K562 (cell line): ENCODE measurements around the gene SCYL1. TPM values are rescaled to one million over a fixed set of nuclear protein-coding genes. Genes with fewer than 3 reads are reported as not detected.
A peak's percentile ranks its signal among the peaks of the same experiment; 100 is the strongest.

Experiments used
- ATAC-seq: fragments of 200-7000 bp; cut with Tn5 transposase; 3 replicates; pipeline ENCODE4 v1.9.1; 2020; ENCODE audit warnings: moderate library complexity
- BruUV-seq: library from RNA; stranded (reverse); fragments of 400-500 nt; replicated peaks from 2 replicates; lab custom pipeline; 2021; lab: Mats Ljungman, UMichigan
- CTCF ChIA-PET: fragments of 300-600 bp; formaldehyde crosslinking; extraction: SDS; loops from one replicate; lab custom pipeline; 2021; ENCODE audit warnings: low intra/inter-chr PET ratio; lab: Yijun Ruan, JAX
- POLR2A ChIA-PET: fragments of 300-600, 350-650 bp; sonication (Branson Sonifier 250); formaldehyde crosslinking; extraction: SDS; loops from one replicate; lab custom pipeline; 2021; ENCODE audit warnings: antibody characterized with exemption, inconsistent platforms; lab: Yijun Ruan, JAX
- DNase-seq, 4 experiments: peaks; one replicate each; pipeline versions ENCODE4 v3.0.0 to v3.0.0-alpha.2; 2011 to 2018; ENCODE audit warnings: low spot score in 3 of 4, mixed read lengths in 3 of 4; ENCODE audit errors: extremely low read depth in 1 of 4
- FAIRE-seq: peaks from 2 replicates; lab custom pipeline; 2011; peaks lifted over from hg19 to GRCh38; lab: Jason Lieb, UNC
- H2AFZ ChIP-seq: 2 replicates; pipeline ENCODE4 v1.6.0; 2011; ENCODE audit warnings: low read depth, low read length, control low read depth, inconsistent platforms
- H3K27ac ChIP-seq: fragments of 200-600 bp; 3 replicates; pipeline ENCODE4 v1.8.0; 2011; ENCODE audit warnings: low read depth, mild to moderate bottlenecking, control low read depth, inconsistent platforms, low read length, moderate library complexity, mixed read lengths; ENCODE audit errors: extremely low read depth
- H3K27me3 ChIP-seq, 2 experiments: fragments of 300-600 bp in 1 of 2; 2 replicates in 1 of 2; 3 replicates in 1 of 2; pipeline versions ENCODE4 v1.6.0 to v1.8.0; 2011; ENCODE audit warnings: inconsistent platforms in 2 of 2, low read length in 2 of 2, mild to moderate bottlenecking in 1 of 2, mixed read lengths in 1 of 2, moderate library complexity in 1 of 2; ENCODE audit not compliant: control insufficient read depth in 2 of 2, insufficient read depth in 2 of 2
- H3K36me3 ChIP-seq: fragments of 300-600 bp; 3 replicates; pipeline ENCODE4 v1.8.0; 2011; ENCODE audit warnings: mild to moderate bottlenecking, low read length, inconsistent platforms; ENCODE audit not compliant: control insufficient read depth, insufficient read depth
- H3K4me1 ChIP-seq, 2 experiments: fragments of 200-600 bp in 1 of 2; replicated peaks in 1 of 2; 2 replicates in 1 of 2; 3 replicates in 1 of 2; pipeline versions ENCODE4 v1.5.1 to v1.8.0; 2011; ENCODE audit warnings: inconsistent platforms in 2 of 2, low read length in 2 of 2, mild to moderate bottlenecking in 1 of 2, mixed read lengths in 1 of 2, moderate library complexity in 1 of 2; ENCODE audit not compliant: control insufficient read depth in 2 of 2, insufficient read depth in 2 of 2
- H3K4me2 ChIP-seq: 2 replicates; pipeline ENCODE4 v1.6.1; 2011; ENCODE audit warnings: low read length, control low read depth, inconsistent platforms, mixed read lengths; ENCODE audit not compliant: insufficient read depth
- H3K4me3 ChIP-seq: fragments of 200-600 bp; sonication (generic), shearing (Covaris generic); 2 replicates; pipeline ENCODE4 v1.5.1; 2016; ENCODE audit warnings: control low read depth, inconsistent platforms
- H3K79me2 ChIP-seq: fragments of 200-600 bp; 3 replicates; pipeline ENCODE4 v1.8.0; 2011; ENCODE audit warnings: low read length, inconsistent platforms; ENCODE audit not compliant: control insufficient read depth, insufficient read depth
- H3K9ac ChIP-seq, 2 experiments: 2 replicates each; pipeline versions ENCODE4 v1.6.0 to v1.6.1; 2011; ENCODE audit warnings: low read depth in 2 of 2, low read length in 2 of 2, control low read depth in 1 of 2, inconsistent platforms in 1 of 2, mild to moderate bottlenecking in 1 of 2, mixed read lengths in 1 of 2; ENCODE audit not compliant: insufficient read depth in 1 of 2
- H3K9me1 ChIP-seq: one replicate; pipeline ENCODE4 v1.6.0; 2011; ENCODE audit warnings: inconsistent platforms, mild to moderate bottlenecking, low read length, moderate library complexity; ENCODE audit not compliant: control insufficient read depth, insufficient read depth
- H3K9me3 ChIP-seq: replicated peaks from 2 replicates; pipeline ENCODE4 v1.5.1; 2011; ENCODE audit warnings: low read depth, low read length, inconsistent platforms; ENCODE audit not compliant: control insufficient read depth, insufficient read depth
- H4K20me1 ChIP-seq: replicated peaks from 2 replicates; pipeline ENCODE4 v1.6.1; 2011; ENCODE audit warnings: low read length, inconsistent platforms, mixed read lengths; ENCODE audit not compliant: control insufficient read depth, insufficient read depth
- CREBBP ChIP-seq: IDR thresholded peaks from one replicate; pipeline ENCODE4 v1.6.1; 2012; ENCODE audit warnings: low read depth, mild to moderate bottlenecking, control low read depth, inconsistent platforms, low read length
- DDX20 ChIP-seq: fragments of 450-650 bp; IDR thresholded peaks from 2 replicates; pipeline ENCODE4 v1.6.1; 2016; ENCODE audit warnings: missing genetic modification characterization, low read depth, mild to moderate bottlenecking, missing compliant biosample characterization, moderate library complexity
- ELK3 ChIP-seq: fragments of 450-650 bp; formaldehyde crosslinking; IDR thresholded peaks from 2 replicates; pipeline ENCODE4 v1.4.0; 2020; ENCODE audit warnings: mild to moderate bottlenecking
- HMG20A ChIP-seq: fragments of 450-650 bp; formaldehyde crosslinking; conservative IDR thresholded peaks from 2 replicates; pipeline ENCODE4 v1.4.0; 2020; ENCODE audit warnings: mild to moderate bottlenecking, mixed read lengths
- JUNB ChIP-seq: fragments of 450-650 bp; formaldehyde crosslinking; conservative IDR thresholded peaks from 2 replicates; pipeline ENCODE4 v1.4.0; 2020; ENCODE audit warnings: mild to moderate bottlenecking
- LCOR ChIP-seq: sonication (generic); formaldehyde crosslinking; IDR thresholded peaks from 2 replicates; pipeline ENCODE4 v1.8.0; 2022; ENCODE audit warnings: mild to moderate bottlenecking, missing genetic modification reagents
- LEF1 ChIP-seq: fragments of 450-650 bp; IDR thresholded peaks from 2 replicates; pipeline ENCODE4 v1.6.1; 2016; ENCODE audit warnings: mild to moderate bottlenecking
- NCOR1 ChIP-seq: fragments of 450-650 bp; IDR thresholded peaks from 2 replicates; pipeline ENCODE4 v1.6.1; 2016; ENCODE audit warnings: mild to moderate bottlenecking, moderate library complexity
- NFIC ChIP-seq: fragments of 450-650 bp; IDR thresholded peaks from 2 replicates; pipeline ENCODE4 v1.6.1; 2017; ENCODE audit warnings: mild to moderate bottlenecking, inconsistent platforms
- NONO ChIP-seq, 2 experiments: fragments of 200-400 bp in 1 of 2; fragments of 450-650 bp in 1 of 2; formaldehyde crosslinking in 1 of 2; IDR thresholded peaks; 2 replicates each; pipeline ENCODE4 v1.6.1; 2017; ENCODE audit warnings: low read depth in 2 of 2, mild to moderate bottlenecking in 2 of 2, moderate library complexity in 2 of 2, low read length in 1 of 2
- NR1H2 ChIP-seq: sonication (generic); formaldehyde crosslinking; IDR thresholded peaks from 2 replicates; pipeline ENCODE4 v1.4.0; 2020; ENCODE audit warnings: mild to moderate bottlenecking, missing genetic modification reagents
- NUFIP1 ChIP-seq: fragments of 450-650 bp; IDR thresholded peaks from 2 replicates; pipeline ENCODE4 v1.6.1; 2018; ENCODE audit not compliant: partially characterized antibody
- PPARD ChIP-seq: fragments of 250-450 bp; sonication (Bioruptor Pico); IDR thresholded peaks from 2 replicates; pipeline ENCODE4 v1.8.0; 2022; ENCODE audit warnings: inconsistent platforms, mild to moderate bottlenecking, moderate library complexity
- RBM25 ChIP-seq: fragments of 200-400 bp; formaldehyde crosslinking; IDR thresholded peaks from 2 replicates; pipeline ENCODE4 v1.6.1; 2018; ENCODE audit warnings: low read length, low read depth, moderate library complexity; ENCODE audit not compliant: severe bottlenecking
- RNF219 ChIP-seq: fragments of 250-450 bp; sonication (Bioruptor Pico); IDR thresholded peaks from 2 replicates; pipeline ENCODE4 v1.5.0; 2022; ENCODE audit warnings: mild to moderate bottlenecking
- SRF ChIP-seq, 2 experiments: fragments of 250-450, 450-650 bp in 1 of 2; sonication (Bioruptor Pico) in 1 of 2; sonication (generic) in 1 of 2; formaldehyde crosslinking; IDR thresholded peaks; 2 replicates each; pipeline versions ENCODE4 v1.5.0 to v1.5.1; 2020 to 2022; ENCODE audit warnings: mild to moderate bottlenecking in 1 of 2, missing genetic modification reagents in 1 of 2
- TBL1XR1 ChIP-seq, 2 experiments: IDR thresholded peaks; 2 replicates each; pipeline ENCODE4 v1.6.1; 2012; ENCODE audit warnings: improper control_type of control experiment in 2 of 2, low read length in 2 of 2, mild to moderate bottlenecking in 1 of 2
- WHSC1 ChIP-seq: IDR thresholded peaks from one replicate; pipeline ENCODE4 v1.6.1; 2012; ENCODE audit warnings: low read length, control low read depth, inconsistent platforms
- XRCC3 ChIP-seq: fragments of 450-650 bp; IDR thresholded peaks from 2 replicates; pipeline ENCODE4 v1.6.1; 2017; ENCODE audit warnings: mild to moderate bottlenecking, moderate library complexity
- ZNF174 ChIP-seq: fragments of 250-450 bp; sonication (Bioruptor Pico); IDR thresholded peaks from 2 replicates; pipeline ENCODE4 v1.4.0; 2020; ENCODE audit warnings: mild to moderate bottlenecking
- ZNF57 ChIP-seq: fragments of 450-650 bp; formaldehyde crosslinking; IDR thresholded peaks from 2 replicates; pipeline ENCODE4 v1.4.0; 2020; ENCODE audit warnings: mild to moderate bottlenecking, moderate library complexity
- ZNF655 ChIP-seq: fragments of 250-450 bp; sonication (Bioruptor Pico); IDR thresholded peaks from 2 replicates; pipeline ENCODE4 v1.5.0; 2021
- WGBS: fragments of 100-300 bp; shearing (Covaris generic); methylation state at CpG from one replicate; pipeline ENCODE4 v1.1.6; 2016; ENCODE audit warnings: low coverage, mixed read lengths; ENCODE audit not compliant: insufficient coverage; ENCODE audit errors: missing lambda C conversion rate; 5-methylcytosine and 5-hydroxymethylcytosine counted together
- in situ Hi-C: fragments of 300-500 bp; cut with MboI; formaldehyde crosslinking; loops from 4 replicates; pipeline ENCODE4 v1.15.0; 2018; ENCODE audit warnings: inconsistent platforms, mixed read lengths
- intact Hi-C: fragments of 100-400 bp; cut with micrococcal nuclease; formaldehyde crosslinking; loops from 2 replicates; pipeline ENCODE4 v1.14.2; 2022
- polyA plus RNA-seq, 8 experiments: library from polyadenylated mRNA; depleted of rRNA in 4 of 8; stranded (reverse) in 5 of 8; unstranded in 3 of 8; fragments of >200 nt; fragmentation: Nextera tagmentation in 2 of 8; fragmentation: Illumina TruSeq in 1 of 8; extraction: Ambion mirVana in 2 of 8; extraction: Trizol in 1 of 8; gene quantifications; 2 replicates each; pipeline versions ENCODE4 v1.2.1 to v1.2.3, GENCODE V29; 2011 to 2014; ENCODE audit warnings: inconsistent platforms in 1 of 8, missing spikeins in 1 of 8
- total RNA-seq, 7 experiments: library from RNA; depleted of rRNA in 6 of 7; stranded (reverse); fragments of >200 nt in 6 of 7; fragmentation: Illumina TruSeq in 2 of 7; extraction: Trizol in 2 of 7; gene quantifications; 2 replicates each; pipeline versions ENCODE4 v1.2.1 to v1.2.3, GENCODE V29; 2011 to 2021; ENCODE audit warnings: low replicate concordance in 1 of 7

Gene SCYL1
- total and polyA plus RNA-seq, 9 of the 15 experiments (the other 6 are each of a cell fraction or from before 2014, with no cell fraction given): 1.9 to 145 (median 57.6) TPM

DNA sequence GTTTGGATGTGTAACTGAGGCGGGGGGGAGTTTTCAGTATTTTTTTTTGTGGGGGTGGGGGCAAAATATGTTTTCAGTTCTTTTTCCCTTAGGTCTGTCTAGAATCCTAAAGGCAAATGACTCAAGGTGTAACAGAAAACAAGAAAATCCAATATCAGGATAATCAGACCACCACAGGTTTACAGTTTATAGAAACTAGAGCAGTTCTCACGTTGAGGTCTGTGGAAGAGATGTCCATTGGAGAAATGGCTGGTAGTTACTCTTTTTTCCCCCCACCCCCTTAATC, 23.8 kb upstream of the SCYL1 start:
- Histone ChIP-seq H3K4me3 (peak overlapping the region; percentile 84), H3K4me2 (peak overlapping the region; percentile 94), H2AFZ (no peak overlapping the region), H3K36me3 (peaks cover 71% of the 10 kb centered on the region), H4K20me1 (peaks cover 70% of the 10 kb centered on the region), H3K27ac (peak overlapping the region; percentile 99), H3K9ac (peak overlapping the region; percentile 86 to 100; a peak in 3 of 4 replicates), H3K4me1 (peaks cover 7 to 8% of the 10 kb centered on the region in 2 experiments; a peak in 3 of 5 replicates), H3K27me3 (no peaks in the 10 kb centered on the region), H3K9me3 (no peaks in the 10 kb centered on the region), H3K79me2 (peaks cover 97% of the 10 kb centered on the region), H3K9me1 (peaks cover 5% of the 10 kb centered on the region)
- intact Hi-C loops: no loop called here
- WGBS: 0% methylated on average over 2 of the region's 2 CpGs
- FAIRE-seq (no peak), DNase-seq (peak in 1 of 4 experiments; percentile 12), ATAC-seq (no peak)
- CTCF ChIA-PET: no interaction called here
- POLR2A ChIA-PET: interaction anchor here (0.6 to 27.6 kb wide), 25 partner anchors 8 to 1068 kb away, joined by 3 to 2118 read pairs (median 30); partner anchors contain the start of genes DPF2, FAM89B, FRMD8 and NEAT1
- BruUV-seq: no TSS peak
- in situ Hi-C loops: no loop called here
- no peak for TF ChIP-seq ZNF655 (CRISPR knock-in tag)
- TF ChIP-seq RBM25: no peak
- TF ChIP-seq DDX20 (tag): no peak
- TF ChIP-seq CREBBP: no peak
- peak; percentile 81 for TF ChIP-seq XRCC3
- TF ChIP-seq LCOR (CRISPR knock-in tag): no peak
- no peak for TF ChIP-seq LEF1
- no peak for TF ChIP-seq ELK3
- no peak for TF ChIP-seq WHSC1
- no peak for TF ChIP-seq JUNB
- TF ChIP-seq RNF219: no peak
- TF ChIP-seq SRF (CRISPR knock-in tag; IDR thresholded peaks at IDR 0.05): 0 out of 4 replicates have a peak, but pooled peaks of 1 of the 2 experiments have one; percentile 2
- TF ChIP-seq ZNF57 (CRISPR knock-in tag): no peak
- TF ChIP-seq PPARD (CRISPR knock-in tag): no peak
- TF ChIP-seq ZNF174 (CRISPR knock-in tag): 0 out of 2 replicates have a peak, but pooled peaks have one; percentile 68
- TF ChIP-seq NUFIP1: no peak
- TF ChIP-seq NCOR1: 0 out of 2 replicates have a peak, but pooled peaks have one; percentile 24
- no peak for TF ChIP-seq NONO (IDR thresholded peaks at IDR 0.05; ENCODE audit: low read depth in 2 of 2, low read length in 1 of 2)
- no peak for TF ChIP-seq HMG20A (CRISPR knock-in tag)
- TF ChIP-seq NFIC: no peak
- no peak for TF ChIP-seq NR1H2 (CRISPR knock-in tag)
- no peak; a peak in 2 of 4 replicates for TF ChIP-seq TBL1XR1 (IDR thresholded peaks at IDR 0.05; ENCODE audit: low read length in 2 of 2)
